Neural progenitor cell (in vitro differentiated cells): ENCODE data around the gene SNX5. TPM values are rescaled to one million over a fixed set of nuclear protein-coding genes. Genes with fewer than 3 reads are reported as not detected.

Experiments used
- DNase-seq: peaks from one replicate; pipeline ENCODE4 v3.0.0-alpha.2; 2016; ENCODE audit warnings: low spot score
- H2AFZ ChIP-seq: fragments of 200-600 bp; sonication (generic); replicated peaks from 2 replicates; pipeline ENCODE4 v1.6.1; 2016; ENCODE audit warnings: antibody characterized with exemption
- H3F3A ChIP-seq: fragments of 200-600 bp; sonication (generic); 2 replicates; pipeline ENCODE4 v1.6.1; 2016; ENCODE audit warnings: antibody characterized with exemption, low read depth
- H3K27ac ChIP-seq: fragments of 200-600 bp; sonication (generic); 2 replicates; pipeline ENCODE4 v1.5.1; 2016; ENCODE audit warnings: mild to moderate bottlenecking
- H3K27me3 ChIP-seq: fragments of 200-600 bp; sonication (generic); 2 replicates; pipeline ENCODE4 v1.6.1; 2016; ENCODE audit warnings: mild to moderate bottlenecking, moderate library complexity
- H3K36me3 ChIP-seq: fragments of 200-600 bp; sonication (generic); 2 replicates; pipeline ENCODE4 v1.5.1; 2016
- H3K4me1 ChIP-seq: fragments of 200-600 bp; sonication (generic); 2 replicates; pipeline ENCODE4 v1.6.1; 2016; ENCODE audit warnings: mixed run types
- H3K4me2 ChIP-seq: fragments of 200-600 bp; sonication (generic); 2 replicates; pipeline ENCODE4 v1.6.1; 2016
- H3K4me3 ChIP-seq: fragments of 200-600 bp; sonication (generic); 2 replicates; pipeline ENCODE4 v1.5.1; 2016
- H3K79me2 ChIP-seq: fragments of 200-600 bp; sonication (generic); 2 replicates; pipeline ENCODE4 v1.6.1; 2016; ENCODE audit warnings: low read depth
- H3K9ac ChIP-seq: fragments of 200-600 bp; sonication (generic); 2 replicates; pipeline ENCODE4 v1.6.1; 2016
- H3K9me3 ChIP-seq: fragments of 200-600 bp; sonication (generic); 2 replicates; pipeline ENCODE4 v1.5.1; 2016; ENCODE audit warnings: low read depth
- H4K20me1 ChIP-seq: fragments of 200-600 bp; sonication (generic); 2 replicates; pipeline ENCODE4 v1.6.1; 2016; ENCODE audit warnings: low read depth
- H3K27ac Mint-ChIP-seq: 3 replicates; pipeline ENCODE4 v1.8.0; 2021; ENCODE audit warnings: mixed read lengths
- H3K27me3 Mint-ChIP-seq: 2 replicates; pipeline ENCODE4 v1.8.0; 2022; ENCODE audit warnings: low read depth, mild to moderate bottlenecking, inconsistent platforms, moderate library complexity, mixed read lengths; ENCODE audit not compliant: insufficient read depth
- H3K36me3 Mint-ChIP-seq: 3 replicates; pipeline ENCODE4 v1.8.0; 2021; ENCODE audit warnings: mixed read lengths
- H3K4me1 Mint-ChIP-seq: 3 replicates; pipeline ENCODE4 v1.8.0; 2021; ENCODE audit warnings: mixed read lengths
- H3K4me3 Mint-ChIP-seq: 3 replicates; pipeline ENCODE4 v1.8.0; 2021; ENCODE audit warnings: mild to moderate bottlenecking, moderate library complexity, mixed read lengths
- H3K9me3 Mint-ChIP-seq: 3 replicates; pipeline ENCODE4 v1.8.0; 2020; ENCODE audit warnings: mixed read lengths
- CTCF ChIP-seq: fragments of 200-600 bp; sonication (generic); IDR thresholded peaks from 2 replicates; pipeline ENCODE4 v1.5.1; 2017; ENCODE audit warnings: antibody characterized with exemption, mild to moderate bottlenecking
- EZH2 ChIP-seq: fragments of 200-600 bp; sonication (generic); IDR thresholded peaks from 2 replicates; pipeline ENCODE4 v1.6.1; 2017; ENCODE audit warnings: antibody characterized with exemption, mild to moderate bottlenecking, moderate library complexity
- EZH2phosphoT487 ChIP-seq: fragments of 200-600 bp; sonication (generic); IDR thresholded peaks from 2 replicates; pipeline ENCODE4 v1.6.1; 2017; ENCODE audit warnings: antibody characterized with exemption
- total RNA-seq: library from RNA; depleted of rRNA; stranded (reverse); fragments of >200 nt; gene quantifications from 2 replicates; pipeline ENCODE4 v1.2.3, GENCODE V29; 2015; ENCODE audit warnings: low replicate concordance

Gene SNX5
- total RNA-seq, 1 donor from 2014 or later: 226 TPM

DNA sequence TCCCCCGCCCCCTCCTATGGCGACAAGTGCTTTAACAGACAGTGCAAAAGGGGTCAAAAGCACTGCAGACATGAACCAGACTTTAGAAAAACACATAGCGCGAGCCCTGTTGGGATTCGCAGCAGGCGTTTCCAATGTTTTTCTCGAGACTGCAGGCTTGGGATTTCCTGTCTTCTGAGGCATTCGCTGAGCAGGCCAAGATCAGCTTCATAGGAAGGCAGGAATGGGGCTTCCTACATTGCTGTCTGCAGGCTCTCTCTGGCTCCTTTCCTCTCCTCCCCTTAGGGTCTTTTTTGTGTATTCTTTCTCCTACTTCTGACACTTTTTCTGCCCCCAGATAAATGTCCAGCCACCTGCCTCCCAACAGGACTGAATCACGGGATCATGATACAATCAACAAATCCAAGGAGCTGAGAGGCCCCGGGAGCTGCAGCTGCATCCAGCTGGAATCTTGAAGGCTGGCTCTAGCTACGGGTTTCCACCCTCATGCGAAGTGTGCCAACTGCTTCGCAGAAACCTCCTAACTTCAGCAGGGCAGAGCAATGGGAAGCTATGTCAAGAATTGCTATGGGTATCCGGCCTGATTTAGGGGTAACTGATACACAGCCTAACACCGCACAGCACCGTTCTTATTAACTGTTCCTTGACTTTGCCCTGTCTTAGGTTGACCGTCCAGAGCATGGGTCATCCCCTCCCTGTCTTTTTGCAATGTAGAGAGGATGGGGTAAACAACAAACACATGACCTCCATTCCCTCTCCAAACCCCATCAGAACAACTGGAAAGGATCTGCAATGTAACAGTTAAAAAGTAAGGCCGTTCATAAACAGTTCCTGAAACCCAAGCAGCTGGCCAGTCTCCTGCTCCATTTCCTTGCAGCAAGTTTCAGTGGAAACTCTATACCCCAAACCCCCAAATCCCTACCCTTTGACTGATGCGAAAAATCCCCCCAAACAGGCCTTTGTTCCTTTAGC is 31.5 kb downstream of the SNX5 start:
- peaks cover 43% of the 10 kb centered on the region for H3K4me1 ChIP-seq
- no peak overlapping the region for H3K4me3 ChIP-seq
- H3F3A ChIP-seq: peaks cover 56% of the 10 kb centered on the region
- Mint-ChIP-seq H3K27me3 (peaks cover 9% of the 10 kb centered on the region), H3K36me3 (no peaks in the 10 kb centered on the region), H3K4me3 (no peak overlapping the region), H3K4me1 (peaks cover 49% of the 10 kb centered on the region), H3K9me3 (peaks cover 2% of the 10 kb centered on the region), H3K27ac (peak overlapping the region; percentile 43)
- peak overlapping the region; percentile 29 for H3K4me2 ChIP-seq
- peaks cover 68% of the 10 kb centered on the region for H4K20me1 ChIP-seq
- no peak overlapping the region for H2AFZ ChIP-seq
- H3K27ac ChIP-seq: no peak overlapping the region
- H3K27me3 ChIP-seq: peaks cover 34% of the 10 kb centered on the region
- no peaks in the 10 kb centered on the region for H3K9me3 ChIP-seq
- no peak for DNase-seq
- TF ChIP-seq EZH2 (no peak), EZH2phosphoT487 (no peak), CTCF (no peak)
- H3K36me3 ChIP-seq: no peaks in the 10 kb centered on the region
- H3K9ac ChIP-seq: no peak overlapping the region
- no peaks in the 10 kb centered on the region for H3K79me2 ChIP-seq

DNA sequence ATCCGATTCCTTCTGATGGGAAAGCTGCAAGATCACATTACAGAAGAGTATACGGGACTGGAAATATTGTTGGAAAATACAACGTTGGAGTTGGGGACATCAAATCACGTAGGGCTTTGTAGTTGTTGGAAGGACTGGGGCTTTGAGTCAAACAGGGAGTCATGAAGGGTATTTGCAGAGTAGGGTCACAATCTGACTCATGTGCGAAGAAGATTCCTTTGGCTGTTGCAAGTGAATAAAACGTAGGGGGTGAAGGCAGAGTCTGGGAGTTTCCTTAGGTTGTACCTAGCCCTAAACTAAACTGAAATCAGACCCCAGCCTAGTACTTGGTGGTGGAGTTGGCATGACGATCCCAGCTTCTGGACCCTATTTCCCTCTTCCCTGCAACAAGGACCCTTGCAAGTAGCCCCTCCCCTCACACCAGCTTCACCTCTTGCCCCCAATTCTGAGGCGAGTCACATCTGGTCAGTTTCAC is 32.3 kb downstream of the SNX5 start:
- no peaks in the 10 kb centered on the region for H3K79me2 ChIP-seq
- Mint-ChIP-seq H3K4me3 (no peak overlapping the region), H3K36me3 (no peaks in the 10 kb centered on the region), H3K4me1 (peaks cover 49% of the 10 kb centered on the region), H3K9me3 (peaks cover 3% of the 10 kb centered on the region), H3K27ac (peak overlapping the region; percentile 43), H3K27me3 (peaks cover 7% of the 10 kb centered on the region)
- H3K9ac ChIP-seq: no peak overlapping the region
- H3K27ac ChIP-seq: no peak overlapping the region
- peaks cover 49% of the 10 kb centered on the region for H3F3A ChIP-seq
- H3K9me3 ChIP-seq: no peaks in the 10 kb centered on the region
- TF ChIP-seq CTCF: no peak
- no peak for TF ChIP-seq EZH2phosphoT487
- TF ChIP-seq EZH2: no peak
- H3K4me2 ChIP-seq: peak overlapping the region; percentile 29
- DNase-seq: no peak
- no peak overlapping the region for H2AFZ ChIP-seq
- no peaks in the 10 kb centered on the region for H3K36me3 ChIP-seq
- H4K20me1 ChIP-seq: peaks cover 61% of the 10 kb centered on the region
- peaks cover 36% of the 10 kb centered on the region for H3K27me3 ChIP-seq
- peaks cover 43% of the 10 kb centered on the region for H3K4me1 ChIP-seq
- no peak overlapping the region for H3K4me3 ChIP-seq

GRCh38 chr20:17935761-17936160 is 32.8 kb downstream of the SNX5 start:
- H3F3A ChIP-seq: peaks cover 44% of the 10 kb centered on the region
- Mint-ChIP-seq H3K9me3 (peaks cover 3% of the 10 kb centered on the region), H3K4me3 (no peak overlapping the region), H3K27ac (no peak overlapping the region), H3K36me3 (no peaks in the 10 kb centered on the region), H3K27me3 (peaks cover 7% of the 10 kb centered on the region), H3K4me1 (peaks cover 49% of the 10 kb centered on the region)
- no peak overlapping the region for H2AFZ ChIP-seq
- H3K9me3 ChIP-seq: no peaks in the 10 kb centered on the region
- H3K4me3 ChIP-seq: no peak overlapping the region
- no peak for TF ChIP-seq EZH2phosphoT487
- H3K27me3 ChIP-seq: peaks cover 36% of the 10 kb centered on the region
- peaks cover 43% of the 10 kb centered on the region for H3K4me1 ChIP-seq
- H3K4me2 ChIP-seq: no peak overlapping the region
- no peak for DNase-seq
- no peak overlapping the region for H3K9ac ChIP-seq
- no peaks in the 10 kb centered on the region for H3K36me3 ChIP-seq
- peaks cover 56% of the 10 kb centered on the region for H4K20me1 ChIP-seq
- H3K79me2 ChIP-seq: no peaks in the 10 kb centered on the region
- no peak overlapping the region for H3K27ac ChIP-seq

DNA sequence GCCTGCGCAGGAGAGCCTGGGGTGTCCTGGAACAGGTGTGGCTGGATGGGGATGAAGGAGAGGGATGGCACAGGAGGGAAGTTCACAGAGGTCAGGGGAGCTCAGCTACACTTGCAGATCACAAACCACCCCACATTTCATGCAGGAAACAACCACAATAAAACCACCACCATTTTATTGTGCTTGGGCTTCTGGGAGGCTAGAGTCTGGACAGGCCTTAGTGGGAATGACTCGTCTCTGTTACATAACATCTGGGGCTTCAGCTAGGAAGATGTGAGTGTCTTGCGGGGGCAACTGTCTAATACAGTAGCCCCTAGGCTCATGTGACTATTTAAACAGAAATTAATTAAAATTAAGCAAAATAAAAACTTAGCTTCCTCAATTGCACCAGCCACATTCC is 33.4 kb downstream of the SNX5 start:
- no peak for TF ChIP-seq CTCF
- no peak for TF ChIP-seq EZH2phosphoT487
- TF ChIP-seq EZH2: no peak
- Histone ChIP-seq H2AFZ (no peak overlapping the region), H3K9ac (no peak overlapping the region), H3K79me2 (no peaks in the 10 kb centered on the region), H3K27me3 (peaks cover 36% of the 10 kb centered on the region), H4K20me1 (peaks cover 50% of the 10 kb centered on the region), H3K9me3 (no peaks in the 10 kb centered on the region), H3K27ac (no peak overlapping the region), H3K36me3 (no peaks in the 10 kb centered on the region), H3K4me2 (no peak overlapping the region), H3K4me1 (peaks cover 43% of the 10 kb centered on the region), H3F3A (peaks cover 38% of the 10 kb centered on the region), H3K4me3 (no peak overlapping the region)
- no peak for DNase-seq
- Mint-ChIP-seq H3K36me3 (no peaks in the 10 kb centered on the region), H3K27me3 (peaks cover 7% of the 10 kb centered on the region), H3K27ac (no peak overlapping the region), H3K4me1 (peaks cover 47% of the 10 kb centered on the region), H3K9me3 (peaks cover 3% of the 10 kb centered on the region), H3K4me3 (no peak overlapping the region)
